NCI-H345 treated with DMSO at 0.1 percent for 48 hours (cell line): Measurements from ENCODE around the gene C6orf52.
"Not testable (repeated sequence)": the region's sequence is repeated elsewhere in the genome, so short reads cannot be mapped to it uniquely, and the experiment has no call there.

ENCODE experiments used
- DNase-seq: peaks from one replicate; lab custom pipeline; 2025; ENCODE audit not compliant: unreplicated experiment; lab: John Stamatoyannopoulos, UW

C6orf52 gene

DNA sequence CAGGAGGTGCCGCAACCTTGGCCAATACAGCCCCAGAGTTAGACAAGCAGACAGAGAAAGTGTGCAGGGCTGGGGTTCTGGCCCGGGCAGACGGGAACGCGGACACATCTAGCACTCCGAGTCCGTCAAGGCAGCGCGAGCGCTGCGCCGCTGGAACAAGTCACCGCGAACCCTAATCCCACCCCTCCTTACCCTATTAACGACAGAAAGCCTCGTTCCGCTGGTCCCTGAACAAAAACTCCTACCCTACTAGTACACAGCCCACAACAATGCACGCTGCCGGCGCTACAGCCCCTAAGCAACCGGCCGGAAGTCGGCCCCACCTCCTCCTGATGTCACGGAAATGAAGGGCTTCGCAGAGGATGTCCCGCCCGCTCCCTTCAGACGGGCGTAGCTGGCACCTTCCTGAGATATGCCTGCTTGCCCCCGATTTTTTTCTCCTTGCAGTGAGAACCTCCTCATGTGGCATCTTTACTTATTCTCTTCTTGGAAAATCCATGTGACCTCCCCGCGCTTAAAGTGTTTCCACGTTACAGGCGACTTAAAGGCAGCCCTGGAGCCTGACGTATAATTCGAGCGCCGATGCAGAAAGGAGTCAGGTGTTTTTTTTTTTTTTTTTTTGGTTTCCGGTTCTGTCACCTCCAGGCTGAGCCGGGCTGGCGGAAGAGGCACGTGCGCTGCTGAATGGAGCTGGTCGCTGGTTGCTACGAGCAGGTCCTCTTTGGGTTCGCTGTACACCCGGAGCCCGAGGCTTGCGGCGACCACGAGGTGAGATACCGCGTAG, at the start of gene C6orf52, which contains the start of gene PAK1IP1:
C6orf52 (minus strand) TSS at position 315 of the 784 bp plus-strand sequence. CDS start 7,066 bp downstream, outside the sequence.
PAK1IP1 (plus strand) TSS at position 671 of the 784 bp plus-strand sequence; CDS start at position 685, 14 bp downstream.
- peak; percentile 44 for DNase-seq

- no peak for DNase-seq
Measured at GRCh38 chr6:10743515-10743914, 49.1 kb upstream of the C6orf52 start.

DNA sequence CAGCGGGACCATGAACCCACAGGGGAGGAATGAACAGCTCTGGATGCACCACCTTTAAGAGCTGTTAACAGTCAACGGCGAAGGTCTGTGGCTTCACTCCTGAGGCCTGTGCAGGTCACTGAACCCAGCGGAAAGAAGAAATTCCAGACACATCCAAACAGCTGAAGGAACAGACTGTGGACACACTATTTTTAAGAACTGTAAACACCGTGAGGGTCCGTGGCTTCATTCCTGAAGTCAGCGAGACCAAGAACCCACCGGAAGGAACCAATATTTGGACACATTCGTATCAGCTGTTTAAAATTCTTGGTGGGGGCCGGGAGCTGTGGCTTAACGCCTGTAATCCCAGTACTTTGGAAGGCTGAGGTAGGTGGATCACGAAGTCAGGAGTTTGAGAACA, 47.8 kb upstream of the C6orf52 start:
- no peak for DNase-seq

DNA sequence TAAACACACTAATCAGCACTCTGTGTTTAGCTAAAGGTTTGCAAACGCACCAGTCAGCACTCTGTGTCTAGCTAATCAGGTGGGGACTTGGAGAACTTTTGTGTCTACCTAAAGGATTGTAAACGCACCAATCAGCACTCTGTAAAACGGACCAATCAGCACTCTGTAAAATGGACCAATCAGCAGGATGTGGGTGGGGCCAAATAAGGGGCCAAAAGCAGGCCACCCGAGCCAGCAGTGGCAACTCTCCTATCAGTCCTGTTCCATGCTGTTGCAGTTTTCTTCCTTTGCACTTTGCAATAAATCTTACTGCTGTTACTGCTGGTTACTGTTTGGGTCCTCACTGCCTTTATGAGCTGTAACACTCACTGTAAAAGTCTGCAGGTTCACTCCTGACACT, 47.2 kb upstream of the C6orf52 start:
- not testable (repeated sequence) for DNase-seq

- no peak for DNase-seq
Measured at GRCh38 chr6:10740061-10740460, 45.6 kb upstream of the C6orf52 start.

DNA sequence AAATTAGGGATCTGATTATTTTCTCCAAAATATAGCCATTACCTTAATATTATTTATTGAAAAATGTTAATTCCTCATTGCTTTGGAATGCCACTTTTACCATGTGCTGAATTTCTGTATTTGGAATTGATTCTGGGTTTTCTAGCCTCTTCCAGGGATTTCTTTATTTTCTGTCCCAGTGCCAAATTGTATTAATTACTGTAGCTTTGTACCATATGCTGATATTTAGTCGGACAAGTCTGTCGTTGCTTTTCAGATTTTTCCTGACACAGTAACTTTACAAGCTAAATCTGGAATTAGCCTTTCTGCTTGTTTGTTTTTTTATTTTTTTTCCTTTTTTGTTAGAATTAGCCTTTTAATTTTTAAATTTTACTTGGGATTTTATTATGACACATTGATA, 42.3 kb upstream of the C6orf52 start:
- no peak for DNase-seq

- no peak for DNase-seq
Measured at GRCh38 chr6:10733863-10734262, 39.4 kb upstream of the C6orf52 start.

GRCh38 chr6:10733151-10733715, 38.8 kb upstream of the C6orf52 start:
- no peak for DNase-seq

- no peak for DNase-seq
Measured at GRCh38 chr6:10730254-10730653, 35.8 kb upstream of the C6orf52 start.

DNA sequence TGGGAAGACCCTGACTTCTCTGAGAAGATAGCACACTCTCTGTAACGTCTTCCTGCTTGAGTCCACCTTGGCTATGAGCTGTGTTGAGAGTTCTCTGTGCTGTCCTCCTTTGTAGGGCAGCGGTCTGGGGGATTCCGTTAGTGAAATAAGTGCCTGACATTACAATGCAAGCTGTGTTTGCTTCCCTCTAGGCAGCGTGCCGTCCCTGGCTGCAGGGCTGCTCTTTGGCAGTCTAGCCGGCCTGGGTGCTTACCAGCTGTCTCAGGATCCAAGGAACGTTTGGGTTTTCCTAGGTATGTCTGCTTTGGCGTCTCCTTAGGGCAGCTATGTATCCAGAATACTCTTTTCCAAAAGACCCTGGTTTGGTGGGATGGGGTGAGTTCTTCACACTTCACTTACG, 31.3 kb upstream of the C6orf52 start:
- no peak for DNase-seq

- DNase-seq: no peak
Measured at GRCh38 chr6:10725044-10725443, 30.6 kb upstream of the C6orf52 start.

DNA sequence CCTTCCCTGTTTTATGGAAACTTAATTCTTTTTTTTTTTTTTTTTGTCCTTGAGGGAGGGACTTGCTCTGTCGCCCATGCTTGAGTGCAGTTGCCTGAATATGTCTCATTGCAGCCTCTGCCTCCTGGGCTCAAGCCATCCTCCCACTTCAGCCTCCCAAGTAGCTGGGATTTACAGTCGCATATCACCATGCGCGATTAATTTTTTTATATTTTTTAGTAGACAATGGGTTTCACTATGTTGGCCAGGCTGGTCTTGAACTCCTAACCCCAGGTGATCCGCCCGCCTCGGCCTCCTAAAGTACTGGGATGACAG, 29.1 kb upstream of the C6orf52 start:
- no peak for DNase-seq

- peak; percentile 1 for DNase-seq
Measured at GRCh38 chr6:10722820-10723566, 28.6 kb upstream of the C6orf52 start, which contains the start of gene TMEM14C. TSS of gene TMEM14C (plus strand) at chr6:10723070. CDS start at chr6:10724614, 1,544 bp downstream.

GRCh38 chr6:10722570-10722819, 28.1 kb upstream of the C6orf52 start:
- no peak for DNase-seq

DNA sequence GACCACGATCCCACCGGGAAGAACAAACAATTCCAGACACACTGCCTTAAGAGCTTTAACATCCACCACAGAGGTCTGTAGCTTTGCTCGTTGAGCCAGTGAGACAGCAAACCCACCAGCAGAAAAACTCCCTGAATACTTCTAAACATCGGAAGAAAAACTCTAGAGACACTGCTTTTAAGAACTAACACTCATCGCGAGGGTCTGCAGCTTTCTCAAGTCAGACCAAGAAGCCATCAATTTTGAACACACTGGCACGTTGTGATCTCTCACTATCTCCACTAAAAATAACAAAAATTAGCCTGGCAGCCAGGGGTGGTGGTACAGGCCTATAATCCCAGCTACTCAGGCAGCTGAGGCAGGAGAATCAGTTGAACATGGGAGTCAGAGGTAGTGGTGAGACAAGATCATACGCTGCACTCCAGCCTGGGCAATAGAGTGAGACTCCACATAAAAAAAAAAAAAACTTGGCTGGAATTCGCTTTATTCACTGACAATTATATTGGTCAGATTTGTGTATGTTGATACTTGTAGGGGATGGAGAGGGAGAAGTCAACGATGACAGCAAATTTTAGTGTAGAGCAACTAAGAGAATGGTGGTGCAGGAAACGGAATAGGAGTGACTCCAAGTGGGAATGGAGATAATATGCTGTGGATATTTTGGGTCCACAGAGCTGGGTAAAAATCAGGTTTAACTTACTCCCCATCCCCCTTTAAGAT, 27.6 kb upstream of the C6orf52 start:
- no peak for DNase-seq

GRCh38 chr6:10720960-10721849, 26.8 kb upstream of the C6orf52 start:
- DNase-seq: not testable (repeated sequence)

DNA sequence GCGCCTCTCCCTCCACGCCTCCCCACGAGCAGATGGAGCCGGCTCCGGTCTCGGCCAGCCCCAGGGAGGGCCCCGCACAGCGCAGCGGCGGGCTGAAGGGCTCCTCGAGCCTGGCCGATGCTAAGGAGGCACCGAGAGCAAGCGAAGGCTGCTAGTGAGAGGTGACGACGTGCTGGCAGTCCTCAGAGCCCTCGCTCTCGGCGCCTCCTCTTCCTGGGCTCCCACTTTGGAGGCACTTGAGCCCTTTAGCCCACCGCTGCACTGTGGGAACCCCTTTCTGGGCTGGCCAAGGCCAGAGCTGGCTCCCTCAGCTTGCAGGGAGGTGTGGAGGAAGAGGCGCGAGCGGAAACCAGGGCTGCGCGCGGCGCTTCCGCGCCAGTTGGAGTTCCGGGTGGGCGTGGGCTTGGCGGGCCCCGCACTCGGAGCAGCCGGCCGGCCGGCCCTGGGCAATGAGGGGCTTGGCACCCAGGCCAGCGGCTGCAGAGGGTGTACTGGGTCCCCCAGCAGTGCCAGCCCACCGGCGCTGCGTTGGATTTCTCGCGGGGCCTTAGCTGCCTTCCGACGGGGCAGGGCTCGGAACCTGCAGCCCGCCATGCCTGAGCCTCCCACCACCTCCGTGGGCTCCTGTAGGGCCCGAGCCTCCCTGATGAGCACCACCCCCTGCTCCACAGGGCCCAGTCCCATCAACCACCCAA, 26.0 kb upstream of the C6orf52 start:
- DNase-seq: no peak

GRCh38 chr6:10719964-10720264, 25.5 kb upstream of the C6orf52 start:
- no peak for DNase-seq

- DNase-seq: no peak
Measured at GRCh38 chr6:10719296-10719963, 25.0 kb upstream of the C6orf52 start.

- DNase-seq: no peak
Measured at GRCh38 chr6:10713962-10714361, 19.5 kb upstream of the C6orf52 start.
